COLO829 (cell line): ENCODE measurements around the gene TRIM61.
A peak's percentile ranks its signal among the peaks of the same experiment; 100 is the strongest.
"Not testable (repeated sequence)": the region's sequence is repeated elsewhere in the genome, so short reads cannot be mapped to it uniquely, and the experiment has no call there.

ENCODE experiments used
- DNase-seq: peaks from one replicate; pipeline ENCODE4 v3.0.0; 2012; ENCODE audit warnings: low spot score

The TRIM61 gene

DNA sequence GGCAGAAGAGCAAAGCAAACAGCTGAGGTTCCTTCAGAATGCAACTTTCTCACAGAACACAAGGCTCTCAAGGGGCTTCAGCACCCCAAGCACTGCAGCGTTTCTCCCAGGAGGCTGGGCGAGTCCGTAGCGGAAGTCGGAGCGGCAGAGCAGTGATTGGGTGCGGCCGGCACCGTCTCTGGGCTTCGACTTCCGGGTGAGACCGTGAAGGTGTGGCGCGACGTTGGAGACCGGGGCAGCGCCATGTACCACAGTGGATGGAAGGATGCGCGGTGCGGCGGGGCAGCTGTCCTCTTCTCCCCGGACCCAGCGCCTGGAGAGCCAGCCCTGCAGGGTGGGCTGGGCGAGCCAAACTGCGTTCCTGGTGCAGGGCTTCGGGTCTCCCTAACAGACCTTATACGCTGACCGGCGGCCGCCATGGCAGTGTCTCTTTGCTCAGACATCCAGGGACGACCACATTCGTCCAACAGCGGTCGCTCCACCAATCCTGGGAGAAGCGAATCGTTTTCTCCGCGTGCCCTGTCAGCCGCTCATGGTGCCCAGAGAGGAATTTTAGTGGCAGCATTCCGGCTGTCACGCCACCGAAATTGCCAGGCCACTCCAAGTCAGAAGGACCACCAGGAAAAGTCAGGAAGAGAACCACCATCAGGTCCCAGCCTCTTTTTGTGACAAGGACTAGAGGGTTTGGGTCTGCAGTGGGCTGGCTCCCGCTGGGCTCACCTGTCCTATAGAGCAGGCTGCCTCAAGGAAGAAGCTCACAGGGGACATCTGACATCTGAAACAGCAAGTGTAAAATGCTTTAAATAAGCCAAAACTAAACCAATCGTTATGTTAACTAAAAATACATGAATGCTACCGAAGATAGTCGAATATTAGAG is 20.5 kb downstream of the TRIM61 start:
- DNase-seq: peak; percentile 40

- DNase-seq: no peak
These were observed 22.2 kb downstream of the TRIM61 start for GRCh38 chr4:164955107-164955805.

DNA sequence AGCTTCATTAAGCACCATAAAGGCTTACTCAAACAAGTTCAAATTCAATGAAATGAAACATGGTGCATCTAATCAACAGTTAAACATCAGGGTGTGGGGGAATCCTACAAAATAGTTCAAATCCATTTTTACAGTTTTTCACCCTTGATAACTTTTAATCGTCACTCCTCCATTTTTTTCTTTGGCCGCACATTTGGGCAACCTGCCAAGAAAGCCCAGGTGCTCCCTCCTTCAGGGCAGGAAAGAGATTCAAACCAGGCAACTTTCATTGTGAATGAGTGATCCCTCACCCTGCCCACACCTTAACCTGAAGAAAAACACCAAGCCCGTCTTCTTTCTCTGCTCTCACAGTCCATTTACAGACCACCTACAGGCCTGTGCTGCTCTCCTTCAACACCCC is 24.9 kb downstream of the TRIM61 start:
- no peak for DNase-seq

DNA sequence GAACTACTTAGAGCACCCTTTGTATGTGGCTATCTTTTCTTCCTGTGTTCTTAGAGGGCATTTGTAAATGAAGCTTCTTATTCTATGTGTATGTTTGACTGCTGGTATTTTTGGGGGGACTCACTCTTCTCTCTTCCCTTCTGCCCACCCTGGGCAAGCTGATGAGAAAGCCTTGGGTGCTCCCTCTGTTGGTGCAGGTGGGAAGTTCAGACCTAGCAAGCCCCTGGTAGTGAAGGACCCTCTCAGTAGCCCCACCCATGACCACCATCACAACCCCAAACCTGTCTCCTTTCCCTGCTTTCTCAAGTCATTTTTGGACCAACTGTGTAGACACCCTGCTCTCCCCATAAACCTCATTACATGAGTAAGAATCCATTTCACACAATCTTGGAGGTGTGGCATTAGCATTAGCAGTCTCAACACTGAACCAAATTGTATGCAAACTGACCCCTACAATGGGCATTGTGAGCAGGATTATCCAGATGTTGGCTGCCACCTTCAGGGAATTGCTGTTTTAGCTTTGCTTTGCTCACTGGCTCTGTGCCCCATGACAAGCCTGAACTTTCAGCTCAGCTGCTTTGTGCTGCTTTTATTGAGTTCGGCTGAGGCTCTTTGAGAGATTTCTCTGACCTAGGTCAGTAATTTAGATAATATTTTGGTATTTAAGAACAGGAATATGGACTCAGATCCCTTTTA is 27.9 kb downstream of the TRIM61 start:
- DNase-seq: no peak

GRCh38 chr4:164948975-164949374 is 28.5 kb downstream of the TRIM61 start:
- no peak for DNase-seq

- DNase-seq: not testable (repeated sequence)
These were observed 29.5 kb downstream of the TRIM61 start for GRCh38 chr4:164948006-164948405.

DNA sequence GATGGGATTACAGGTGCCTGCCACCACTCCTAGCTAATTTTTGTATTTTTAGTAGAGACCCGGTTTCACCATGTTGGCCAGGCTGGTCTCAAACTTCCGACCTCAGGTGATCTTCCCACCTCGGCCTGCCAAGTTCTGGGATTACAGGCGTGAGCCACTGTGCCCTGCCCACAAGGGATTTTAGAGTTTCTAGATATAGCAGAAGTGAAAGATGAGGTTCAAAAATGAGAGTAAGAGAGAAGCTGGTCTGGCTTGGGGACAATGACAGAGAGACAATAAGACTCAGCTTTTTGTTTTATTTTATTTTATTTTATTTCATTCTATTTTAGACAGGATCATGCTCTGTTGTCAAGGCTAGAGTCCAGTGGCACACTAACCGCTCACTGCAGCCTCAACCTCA is 30.6 kb downstream of the TRIM61 start:
- no peak for DNase-seq

DNA sequence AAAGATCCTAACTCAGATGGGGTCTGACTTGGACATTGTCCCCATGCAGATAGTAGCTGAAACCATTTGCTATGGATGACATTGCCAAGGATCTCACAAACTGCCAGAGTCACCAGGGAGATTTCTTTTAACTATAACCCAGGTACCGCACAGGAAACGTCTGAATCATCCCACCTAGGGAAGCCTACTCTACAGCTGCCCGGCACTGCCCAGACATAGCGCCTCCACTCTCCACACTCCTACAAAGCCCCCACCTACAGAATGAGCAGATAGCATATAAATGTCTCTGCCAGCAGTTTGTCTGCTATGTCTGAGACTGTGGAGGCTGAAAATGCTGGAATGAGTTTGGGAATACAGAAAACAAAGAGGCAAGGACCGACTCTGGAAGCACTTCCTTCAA is 32.3 kb downstream of the TRIM61 start:
- no peak for DNase-seq

- DNase-seq: no peak
These were observed 34.3 kb downstream of the TRIM61 start for GRCh38 chr4:164943192-164943591.

DNA sequence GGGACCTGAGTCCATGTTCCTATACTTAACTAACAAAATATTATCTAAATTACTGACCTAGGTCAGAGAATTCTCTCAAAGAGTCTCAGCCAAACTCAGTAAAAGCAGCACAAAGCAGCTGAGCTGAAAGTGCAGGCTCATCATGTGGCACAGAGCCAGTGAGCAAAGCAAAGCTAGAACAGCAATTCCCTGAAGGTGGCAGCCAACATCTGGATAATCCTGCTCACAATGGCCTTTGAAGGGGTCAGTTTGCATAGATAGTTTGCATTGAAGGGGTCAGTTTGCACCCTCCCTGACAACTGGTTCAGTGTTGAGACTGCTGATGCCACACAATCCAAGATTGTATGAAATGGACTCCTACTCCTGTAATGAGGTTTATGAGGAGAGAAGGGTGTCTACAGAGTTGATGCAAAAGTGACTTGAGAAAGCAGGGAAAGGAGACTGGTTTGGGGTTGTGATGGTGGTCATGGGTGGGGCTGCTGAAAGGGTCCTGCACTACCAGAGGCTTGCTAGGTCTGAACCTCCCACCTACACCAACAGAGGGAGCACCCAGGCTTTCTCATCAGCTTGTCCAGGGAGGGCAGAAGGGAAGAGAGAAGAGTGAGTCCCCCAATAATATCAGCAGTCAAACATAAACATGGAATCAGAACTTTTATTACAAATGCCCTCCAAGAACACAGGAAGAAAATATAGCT is 39.7 kb downstream of the TRIM61 start:
- no peak for DNase-seq

- DNase-seq: not testable (repeated sequence)
These were observed 41.4 kb downstream of the TRIM61 start for GRCh38 chr4:164935865-164936606.

- no peak for DNase-seq
These were observed 42.1 kb downstream of the TRIM61 start for GRCh38 chr4:164935363-164935762.

DNA sequence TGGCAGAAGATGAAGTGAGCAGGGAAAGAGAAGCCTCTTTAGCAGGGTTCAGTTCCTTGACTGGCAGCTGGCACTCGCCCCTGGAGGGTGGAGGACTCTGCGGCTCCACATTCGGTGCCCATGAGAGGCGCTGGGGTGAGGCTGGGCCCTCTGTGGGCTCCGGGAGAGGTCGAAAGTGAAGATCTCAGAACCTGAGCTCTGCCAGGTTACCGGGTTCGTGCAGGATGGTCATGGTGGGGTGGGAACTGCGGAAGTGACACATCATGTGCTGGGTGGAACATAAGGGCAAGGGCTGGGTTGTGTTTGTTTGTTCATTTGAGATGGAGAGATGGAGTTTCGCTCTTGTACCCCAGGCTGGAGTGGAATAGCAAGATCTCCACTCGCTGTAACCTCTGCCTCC is 44.2 kb downstream of the TRIM61 start:
- DNase-seq: no peak

DNA sequence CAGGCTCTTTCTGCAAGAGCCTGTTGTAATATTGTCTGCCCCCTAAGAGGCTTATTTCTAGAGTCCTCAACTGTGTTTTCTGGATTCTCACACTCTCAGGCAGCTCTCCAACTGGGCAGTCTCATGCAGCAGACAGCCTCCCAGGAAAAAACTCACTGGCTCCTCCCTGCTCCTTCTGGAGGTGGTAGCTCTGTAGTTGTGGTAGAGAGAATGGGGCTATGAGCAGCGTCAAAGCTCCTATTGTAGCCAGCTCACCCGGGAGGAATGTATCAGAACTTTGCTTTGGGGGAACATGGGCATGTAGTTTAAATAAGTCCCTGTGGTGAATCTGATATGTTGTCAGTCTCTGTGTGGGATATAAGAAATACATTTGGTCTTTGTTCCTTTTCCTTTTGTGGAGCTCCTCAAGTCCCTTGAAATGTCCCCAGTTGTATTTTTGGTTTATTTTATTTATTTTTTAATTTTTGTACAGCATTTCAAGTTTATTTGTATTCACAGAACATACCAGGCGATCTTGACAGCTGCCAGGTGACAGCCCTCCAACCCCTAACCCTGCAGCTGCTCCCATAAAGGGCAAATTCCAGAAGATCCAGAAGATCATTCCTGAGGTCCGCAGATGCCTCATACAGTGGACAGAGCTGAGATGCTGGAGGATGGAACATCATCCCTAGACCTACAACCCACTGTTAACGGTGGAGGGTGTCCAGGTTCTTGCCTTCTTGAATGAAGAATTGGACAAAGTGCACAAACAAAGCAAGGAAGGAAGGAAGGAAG is 45.7 kb downstream of the TRIM61 start:
- DNase-seq: peak; percentile 78

- DNase-seq: no peak
These were observed 46.8 kb downstream of the TRIM61 start for GRCh38 chr4:164930647-164931046.

DNA sequence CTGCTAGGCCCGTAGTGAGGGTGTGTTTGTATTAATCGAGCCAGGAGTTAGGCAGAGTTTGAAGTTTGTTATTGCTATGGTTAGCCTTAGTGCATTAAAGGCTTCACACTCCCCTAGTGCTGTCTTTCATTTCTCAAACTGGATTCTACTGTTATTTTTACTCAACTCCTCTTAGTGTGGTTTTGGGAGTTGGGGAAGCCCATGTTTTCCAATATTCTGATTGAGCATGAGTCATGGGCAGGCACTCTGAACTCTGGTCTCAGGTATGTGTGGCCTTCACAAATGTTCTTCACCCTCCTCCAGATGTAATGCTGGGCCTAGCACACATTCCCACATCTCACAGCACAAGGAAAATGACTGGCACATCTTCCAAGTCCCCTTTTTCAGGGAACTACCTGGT is 50.4 kb downstream of the TRIM61 start:
- DNase-seq: not testable (repeated sequence)

GRCh38 chr4:164926301-164926700 is 51.2 kb downstream of the TRIM61 start:
- DNase-seq: peak; percentile 37

DNA sequence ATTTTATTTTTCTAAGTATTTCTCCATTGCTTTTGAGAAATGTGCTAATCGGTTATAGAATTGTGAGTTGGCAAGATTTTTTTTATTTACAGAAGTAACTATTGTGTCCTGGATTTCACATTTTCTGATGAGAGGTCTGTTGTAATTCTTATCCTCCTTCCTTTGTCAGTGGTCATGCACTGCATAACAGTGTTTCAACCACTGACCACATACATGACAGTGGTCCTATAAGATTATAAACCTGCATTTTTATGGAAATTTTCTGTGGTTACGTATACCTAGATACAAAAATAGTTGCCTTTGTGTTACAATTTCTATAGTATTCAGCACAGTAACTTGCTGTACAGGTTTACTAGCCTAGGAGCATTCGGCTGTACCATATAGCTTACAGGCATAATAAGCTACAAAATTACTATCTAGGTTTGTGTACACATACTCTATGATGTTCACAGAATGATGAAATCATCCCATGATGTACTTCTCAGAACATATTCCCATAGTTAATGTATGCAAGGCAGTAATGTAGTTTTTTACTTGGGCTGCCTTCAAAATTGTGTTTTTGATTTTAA is 52.7 kb downstream of the TRIM61 start:
- DNase-seq: no peak

DNA sequence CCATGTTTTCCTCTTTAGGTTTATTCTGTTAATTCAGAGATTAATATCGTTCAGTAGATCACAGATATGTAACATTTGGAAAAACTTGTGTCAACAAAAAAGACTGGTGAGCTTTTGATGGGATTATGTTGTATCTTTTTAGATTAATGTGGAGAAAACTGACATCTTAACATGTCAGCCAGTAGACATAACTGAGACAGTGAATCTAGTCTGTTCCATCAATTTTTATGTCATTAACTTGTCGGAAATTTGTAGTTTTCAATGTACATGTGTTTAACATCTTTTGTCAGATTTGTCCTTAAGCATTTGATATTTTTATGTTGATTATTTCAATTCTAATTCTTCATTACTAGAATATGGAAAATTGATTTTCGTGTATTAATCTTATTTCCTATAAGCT is 58.5 kb downstream of the TRIM61 start:
- no peak for DNase-seq
